Erythroblast (primary cell): Measurements from ENCODE around the gene FGF19.

ENCODE experiments used
- GATA1 ChIP-seq: IDR thresholded peaks from 2 replicates; pipeline ENCODE4 v1.6.1; 2011; ENCODE audit warnings: low read depth, mild to moderate bottlenecking, control low read depth, low read length, moderate library complexity
- POLR2A ChIP-seq: IDR thresholded peaks from 2 replicates; pipeline ENCODE4 v1.6.1; 2011; ENCODE audit warnings: mild to moderate bottlenecking, low read length

- TF ChIP-seq POLR2A = no peak
- no peak for TF ChIP-seq GATA1
Observed at GRCh38 chr11:69685348-69685747, 18.5 kb downstream of the FGF19 start.
